ENCODE data around the gene PLA2G1B.

DNA sequence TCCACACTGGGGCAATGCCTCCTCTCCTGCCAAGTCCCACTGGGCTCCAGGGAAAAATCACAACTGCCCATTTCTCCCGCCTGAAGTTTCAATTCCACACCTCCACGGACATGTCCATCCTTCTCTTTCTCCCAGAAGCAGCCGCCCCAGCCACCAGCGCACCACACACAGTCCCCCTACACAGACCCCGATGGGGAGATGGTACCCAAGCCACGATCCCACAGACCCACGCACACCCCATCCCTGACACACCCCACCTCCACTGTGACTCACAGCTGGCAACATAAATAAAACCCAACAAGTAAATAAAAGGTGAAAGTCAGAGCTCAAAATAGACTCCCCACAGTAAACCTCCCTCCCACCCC, 38.7 kb upstream of the PLA2G1B start:
- TF ChIP-seq EP300 (IDR thresholded peaks at IDR 0.05; ENCODE audit: low read depth) (no peak), POLR2A (IDR thresholded peaks at IDR 0.05) (no peak)

Data from transverse colon (tissue), 1 donor.